ENCODE data around the gene TEPSIN.
A peak's percentile ranks its signal among the peaks of the same experiment; 100 is the strongest.
"Not testable (repeated sequence)": the region's sequence is repeated elsewhere in the genome, so short reads cannot be mapped to it uniquely, and the experiment has no call there.

The TEPSIN gene

GRCh38 chr17:81235822-81236740 lies 2.8 kb downstream of the TEPSIN start:
- no peak for DNase-seq (ENCODE audit: low read depth in 3 of 3)

GRCh38 chr17:81234940-81235821 lies 3.7 kb downstream of the TEPSIN start:
- no peak for DNase-seq (ENCODE audit: low read depth in 3 of 3)

- DNase-seq (ENCODE audit: low read depth in 3 of 3): no peak
Observed at GRCh38 chr17:81234506-81234855, 4.4 kb downstream of the TEPSIN start.

- no peak for DNase-seq (ENCODE audit: low read depth in 3 of 3)
Observed at GRCh38 chr17:81233811-81234505, 4.9 kb downstream of the TEPSIN start.

GRCh38 chr17:81233316-81233715 lies 5.5 kb downstream of the TEPSIN start:
- no peak for DNase-seq (ENCODE audit: low read depth in 3 of 3)

- no peak for DNase-seq (ENCODE audit: low read depth in 3 of 3)
Observed at GRCh38 chr17:81232616-81233241, 6.1 kb downstream of the TEPSIN start.

GRCh38 chr17:81231766-81232581 lies 6.9 kb downstream of the TEPSIN start:
- DNase-seq (ENCODE audit: low read depth in 3 of 3): no peak

GRCh38 chr17:81231121-81231645 lies 7.7 kb downstream of the TEPSIN start:
- DNase-seq (ENCODE audit: low read depth in 3 of 3): no peak

- no peak for DNase-seq (ENCODE audit: low read depth in 3 of 3)
Observed at GRCh38 chr17:81230043-81230820, 8.6 kb downstream of the TEPSIN start.

GRCh38 chr17:81229666-81229920 lies 9.3 kb downstream of the TEPSIN start:
- no peak for DNase-seq (ENCODE audit: low read depth in 3 of 3)

GRCh38 chr17:81228834-81229665 lies 9.8 kb downstream of the TEPSIN start:
- DNase-seq (ENCODE audit: low read depth in 3 of 3): no peak

- DNase-seq (ENCODE audit: low read depth in 3 of 3): no peak
Observed at GRCh38 chr17:81228420-81228819, 10.4 kb downstream of the TEPSIN start.

GRCh38 chr17:81227630-81228029 lies 11.2 kb downstream of the TEPSIN start:
- DNase-seq (ENCODE audit: low read depth in 3 of 3): not testable (repeated sequence)

- DNase-seq (ENCODE audit: low read depth in 3 of 3): no peak
Observed at GRCh38 chr17:81223762-81224130, 15.1 kb downstream of the TEPSIN start.

- DNase-seq (ENCODE audit: low read depth in 3 of 3): peak; percentile 99 to 100 (median 100)
Observed at GRCh38 chr17:81222906-81223761, 15.7 kb downstream of the TEPSIN start, which contains the start of gene CEP131. CEP131 (minus strand) TSS chr17:81222965; CDS start chr17:81220056, 2,909 bp downstream.

- no peak for DNase-seq (ENCODE audit: low read depth in 3 of 3)
Observed at GRCh38 chr17:81222620-81222905, 16.3 kb downstream of the TEPSIN start.

- no peak for DNase-seq (ENCODE audit: low read depth in 3 of 3)
Observed at GRCh38 chr17:81221842-81222619, 16.8 kb downstream of the TEPSIN start.

All from stimulated activated CD4-positive, alpha-beta T cell treated with anti-CD3 and anti-CD28 coated beads, TNF-alpha, amount 100 ng/mL, for 24 hours (primary cell).